NCI-H526 (cell line): ENCODE measurements around the gene EXOSC5.
"Not testable (repeated sequence)": the region's sequence is repeated elsewhere in the genome, so short reads cannot be mapped to it uniquely, and the experiment has no call there.

Experiments used
- DNase-seq, 2 experiments: peaks; one replicate each; lab custom pipeline; 2025; lab: John Stamatoyannopoulos, UW

EXOSC5 gene

DNA sequence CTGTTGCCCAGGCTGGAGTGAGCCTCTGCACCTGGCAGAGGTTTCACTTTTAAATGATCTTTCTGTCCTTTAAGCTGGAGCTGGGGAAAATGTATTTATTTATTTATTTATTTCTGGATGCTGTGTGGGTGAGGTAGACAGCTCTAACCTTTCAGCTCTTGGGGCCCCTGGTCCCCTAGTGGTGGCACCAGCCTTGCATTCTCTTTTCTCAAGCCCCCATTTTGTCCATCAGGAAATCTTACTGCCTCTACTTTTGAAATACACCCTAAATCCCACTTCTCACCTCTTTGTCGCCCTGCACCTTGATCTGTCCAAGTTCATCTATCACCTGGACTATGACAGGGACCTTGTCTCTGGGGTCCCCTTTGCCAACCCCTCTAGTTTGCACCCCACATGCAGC is 31.1 kb downstream of the EXOSC5 start:
- DNase-seq, result no peak

DNA sequence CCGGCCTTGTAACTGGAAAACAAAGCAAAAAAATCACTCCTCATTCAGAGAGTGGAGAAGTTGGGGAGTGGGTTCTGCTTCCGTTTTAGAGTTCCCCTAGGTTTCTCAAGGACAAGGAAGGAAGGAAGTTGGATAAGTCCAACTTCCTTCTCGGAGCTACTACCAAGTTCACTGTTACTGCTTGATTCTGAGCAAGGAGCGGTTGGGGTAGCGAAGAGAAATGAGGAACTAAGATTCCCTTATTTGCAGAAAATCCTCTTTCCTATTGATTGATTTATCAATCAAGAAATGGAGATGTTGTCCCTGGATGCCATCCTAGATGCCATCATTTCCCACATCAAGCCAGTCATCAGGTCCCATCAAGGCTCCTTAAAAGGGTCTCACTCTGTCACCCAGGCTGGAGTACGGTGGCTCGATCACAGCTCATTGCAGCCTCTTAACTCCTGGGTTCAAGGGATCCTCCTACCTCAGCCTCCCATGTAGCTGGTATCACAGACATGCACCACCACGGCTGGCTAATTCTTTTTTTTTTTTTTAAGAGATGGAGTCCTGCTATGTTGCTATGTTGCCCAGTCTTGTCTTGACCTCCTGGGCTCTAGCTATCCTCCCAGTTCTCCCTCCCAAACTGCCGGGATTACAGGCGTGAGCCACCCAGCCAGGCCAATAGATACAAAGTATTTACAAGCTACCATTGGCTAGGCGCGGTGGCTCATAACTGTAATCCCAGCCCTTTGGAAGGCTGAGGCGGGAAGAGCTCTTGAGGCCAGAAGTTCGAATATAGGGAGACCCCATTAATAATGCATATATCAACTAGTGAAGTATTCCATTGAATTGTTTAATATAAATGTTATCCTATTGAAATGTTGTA is 32.4 kb downstream of the EXOSC5 start:
- DNase-seq, result no peak

DNA sequence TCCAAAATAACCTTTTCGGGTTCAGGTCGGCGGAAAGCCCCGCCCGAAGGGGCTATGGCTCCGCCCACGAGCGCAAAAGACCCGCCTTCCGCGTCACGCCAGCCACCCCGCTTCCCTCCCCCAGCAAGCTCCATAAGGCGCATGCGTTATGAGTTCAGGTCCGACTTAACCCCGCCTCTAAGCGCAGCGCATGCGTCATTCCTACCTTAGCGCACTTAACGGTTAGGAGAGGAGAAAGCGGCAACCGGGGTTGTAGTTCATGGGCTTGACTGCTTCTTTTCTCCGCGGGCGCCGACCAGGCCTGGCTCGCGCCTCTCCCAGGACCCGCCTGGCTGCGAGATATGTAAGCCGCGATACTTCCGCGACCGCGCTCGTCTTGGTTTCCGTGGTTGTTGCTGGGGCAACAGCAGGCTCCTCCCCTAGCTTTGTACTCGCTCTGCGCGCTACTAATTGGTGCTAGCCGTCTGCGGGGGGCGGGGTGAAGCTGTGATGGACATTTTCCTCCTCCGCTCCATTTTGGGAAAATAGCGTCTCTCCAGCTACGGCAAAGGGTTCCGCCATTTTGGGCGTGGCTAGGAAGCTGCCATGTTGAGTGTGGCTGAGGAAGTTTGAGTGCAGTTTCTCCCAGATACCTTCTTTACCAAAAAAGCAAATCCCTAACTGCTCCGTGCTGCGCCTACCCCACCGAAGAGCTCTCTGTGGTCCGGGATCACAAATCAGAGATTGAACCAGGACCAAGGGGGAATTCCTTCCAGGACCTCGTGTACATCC is 33.2 kb downstream of the EXOSC5 start, which contains the start of gene B9D2:
Gene B9D2 (minus strand): TSS at position 397 of the 771 bp plus-strand sequence. CDS start 630 bp downstream, outside the sequence.
- peak; percentile 98 to 99 for DNase-seq

DNA sequence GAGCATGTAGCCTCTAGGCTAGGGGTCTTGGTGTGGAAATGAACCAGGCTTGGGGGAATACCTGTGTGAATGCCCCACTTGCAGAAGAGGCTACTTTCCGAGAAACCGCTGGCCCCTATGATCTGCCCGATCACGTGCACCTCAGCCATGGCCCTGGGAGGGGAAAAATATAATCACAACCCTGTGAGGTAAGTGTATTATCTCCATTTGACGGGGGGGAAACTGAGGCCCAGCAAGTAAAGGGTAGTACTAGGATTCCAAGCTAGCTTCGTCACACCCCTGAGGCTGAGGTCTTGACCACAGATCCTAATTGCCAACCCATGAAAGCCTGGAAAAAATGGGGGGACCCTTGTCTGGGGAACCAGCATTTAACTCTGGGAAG is 33.8 kb downstream of the EXOSC5 start:
- no peak for DNase-seq

DNA sequence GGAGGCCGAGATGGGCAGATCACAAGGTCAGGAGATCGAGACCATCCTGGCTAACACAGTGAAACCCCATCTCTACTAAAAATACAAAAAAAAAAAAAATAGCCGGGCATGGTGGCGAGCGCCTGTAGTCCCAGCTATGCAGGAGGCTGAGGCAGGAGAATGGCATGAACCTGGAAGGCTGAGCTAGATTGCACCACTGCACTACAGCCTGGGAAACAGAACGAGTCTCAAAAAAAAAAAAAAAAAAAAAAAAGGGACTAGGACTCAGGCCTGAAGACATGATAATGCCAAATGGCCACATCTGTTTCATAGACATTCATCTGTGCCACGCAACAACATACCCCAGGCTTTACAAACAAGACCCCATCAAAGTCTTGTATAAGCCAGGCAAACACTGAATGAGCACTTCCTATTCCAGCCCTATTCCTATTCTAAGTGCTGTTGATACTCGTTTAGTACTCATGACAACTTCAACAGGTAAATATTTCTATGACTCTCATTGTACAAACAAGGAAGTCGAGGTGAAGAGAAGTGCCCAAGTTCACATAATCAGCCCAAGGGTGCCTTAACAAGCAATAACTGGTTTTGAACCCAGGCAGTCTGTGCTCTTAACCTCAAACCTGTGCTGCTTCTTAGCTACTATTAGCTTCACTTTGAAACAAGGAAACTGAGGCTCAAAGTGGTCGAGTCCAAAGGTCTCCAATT is 34.9 kb downstream of the EXOSC5 start:
- no peak for DNase-seq

DNA sequence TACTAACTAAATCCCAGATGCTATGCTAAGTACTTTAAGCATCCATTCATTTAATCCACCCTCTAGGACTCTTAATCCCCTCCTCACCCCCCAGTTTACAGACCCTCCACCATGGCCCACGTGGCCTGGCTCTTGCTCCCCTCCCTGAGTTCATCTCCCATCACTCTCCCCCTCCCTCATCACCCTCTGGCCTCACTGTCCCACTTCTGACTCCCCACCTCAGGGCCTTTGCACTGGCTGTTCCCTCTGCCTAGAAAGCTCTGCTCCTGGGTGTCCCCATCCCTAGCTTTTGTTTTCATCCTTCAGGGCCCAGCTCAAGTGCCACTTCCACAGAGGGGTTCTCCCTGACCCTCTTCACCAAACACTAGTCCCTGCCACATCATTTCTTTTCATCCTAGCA is 37.4 kb downstream of the EXOSC5 start:
- no peak for DNase-seq

DNA sequence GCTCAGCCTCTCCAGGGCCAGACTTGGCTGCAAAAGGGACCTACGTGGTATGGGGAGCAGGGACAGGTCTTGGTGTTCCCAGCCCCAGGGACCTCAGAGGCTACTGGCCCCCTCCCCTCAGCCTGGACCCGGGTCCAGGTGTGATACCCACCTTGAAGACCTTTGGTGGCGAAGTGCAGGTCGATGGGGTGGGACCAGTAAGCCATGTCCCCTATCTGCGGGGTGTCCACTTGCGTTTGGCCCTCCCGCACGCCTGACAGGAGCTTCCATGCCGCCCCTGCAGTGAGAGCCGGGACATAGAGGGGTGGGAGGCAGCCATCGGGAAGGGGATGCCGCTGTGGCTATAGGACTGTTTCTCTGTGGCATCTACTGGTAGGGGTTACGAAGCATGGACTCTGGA is 39.4 kb downstream of the EXOSC5 start:
- DNase-seq, result no peak

DNA sequence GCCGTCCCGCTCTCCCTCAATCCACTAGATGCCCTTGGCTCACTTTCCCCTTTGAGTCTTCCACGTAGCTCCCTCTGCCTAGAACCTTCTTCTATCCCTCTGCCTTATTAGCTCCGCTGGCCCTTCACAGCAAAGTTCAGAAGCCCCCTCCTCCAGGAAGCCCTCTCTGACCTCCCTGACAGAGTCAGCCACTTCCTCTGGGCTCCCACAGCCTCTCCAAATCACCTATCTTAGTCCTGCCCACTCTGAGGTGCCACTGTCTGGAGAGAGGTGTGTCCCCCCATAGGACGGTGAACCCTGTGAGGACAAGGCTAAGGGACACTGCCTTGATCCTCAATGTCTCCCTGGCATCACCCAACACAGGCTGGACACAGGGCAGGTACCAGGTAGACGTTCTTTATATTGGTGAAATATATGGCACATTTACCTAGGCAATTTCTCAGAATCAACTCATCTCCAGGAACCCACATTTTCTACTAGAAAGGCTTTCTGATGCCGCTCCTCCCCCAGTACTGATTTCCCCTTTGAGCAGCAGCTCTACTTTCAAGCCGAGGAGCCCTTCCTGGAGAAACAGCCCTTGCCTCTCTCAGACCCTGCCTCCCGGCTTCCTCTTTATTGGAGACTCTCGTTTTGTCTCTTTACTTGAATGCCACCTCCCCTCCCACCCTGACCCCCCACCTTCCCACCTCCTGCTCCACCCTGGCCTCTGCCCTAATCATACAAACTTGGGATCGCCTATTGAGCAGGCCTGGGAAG is 40.0 kb downstream of the EXOSC5 start:
- no peak for DNase-seq

DNA sequence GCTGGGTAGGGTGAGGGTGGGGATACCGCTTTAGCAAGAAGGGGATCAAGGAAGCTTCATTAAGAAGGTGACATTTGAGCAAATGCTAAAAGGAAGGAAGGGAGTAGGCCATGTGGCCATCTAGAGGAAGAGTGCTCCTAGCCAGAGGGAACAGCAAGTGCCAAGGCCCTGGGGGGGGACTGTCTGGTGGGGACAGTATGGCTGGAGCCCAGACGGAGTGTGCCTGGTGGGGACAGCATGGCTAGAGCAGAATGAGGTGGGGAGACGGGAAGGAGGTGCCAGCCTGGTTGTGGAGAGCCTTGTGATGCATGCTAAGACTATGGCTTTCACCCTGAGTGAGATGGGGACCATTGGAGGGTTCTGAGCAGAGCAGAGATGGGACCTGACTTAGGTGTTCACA is 41.4 kb downstream of the EXOSC5 start:
- DNase-seq, result no peak

DNA sequence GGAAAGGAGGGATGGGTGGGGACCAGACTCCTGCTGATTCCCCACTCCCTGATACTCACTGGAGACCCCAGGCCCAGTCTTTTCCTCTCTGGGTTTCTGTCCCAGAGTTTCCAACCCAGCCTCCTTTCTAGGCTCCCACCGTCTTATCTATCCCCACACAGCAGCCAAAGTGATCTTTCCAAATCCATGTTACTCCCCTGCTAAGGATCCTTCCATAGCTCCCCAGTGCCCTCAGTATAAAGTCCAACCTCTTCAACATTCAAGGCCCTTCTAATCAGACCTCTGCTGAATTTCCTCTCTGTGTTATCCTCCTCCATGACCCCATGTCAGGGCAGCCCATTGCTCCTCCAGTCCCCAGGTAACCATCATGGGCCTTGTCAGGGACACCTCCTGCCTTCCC is 42.1 kb downstream of the EXOSC5 start:
- no peak for DNase-seq

DNA sequence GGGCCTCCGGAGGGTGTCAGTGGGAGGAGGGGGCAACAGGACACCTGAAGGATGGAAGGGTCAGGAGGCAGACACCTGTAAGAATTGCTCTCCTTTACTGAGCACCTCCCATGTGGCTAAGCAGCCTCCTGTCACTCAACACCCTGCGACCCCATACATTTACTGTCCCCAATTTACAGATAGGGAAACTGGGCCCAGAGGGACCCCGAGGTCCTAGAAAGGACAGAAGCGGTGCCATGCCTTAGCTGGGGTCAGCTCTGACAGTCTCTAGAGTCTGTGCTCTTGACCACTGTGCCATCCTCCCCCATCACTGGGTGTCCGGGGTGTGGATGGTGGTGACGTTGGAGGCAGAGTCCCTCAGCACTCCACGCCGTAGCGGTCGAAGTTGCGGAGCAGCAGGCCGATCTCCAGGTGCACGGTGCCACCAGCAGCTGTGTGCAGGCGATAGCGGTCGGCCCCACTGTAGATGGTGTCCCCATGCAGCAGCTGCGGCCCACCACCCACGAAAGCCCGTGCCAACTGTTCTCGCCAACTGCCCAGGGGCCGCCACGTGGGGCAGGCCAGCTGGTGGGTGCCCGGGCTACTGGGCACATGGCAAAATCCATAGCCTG is 42.7 kb downstream of the EXOSC5 start:
- no peak for DNase-seq

DNA sequence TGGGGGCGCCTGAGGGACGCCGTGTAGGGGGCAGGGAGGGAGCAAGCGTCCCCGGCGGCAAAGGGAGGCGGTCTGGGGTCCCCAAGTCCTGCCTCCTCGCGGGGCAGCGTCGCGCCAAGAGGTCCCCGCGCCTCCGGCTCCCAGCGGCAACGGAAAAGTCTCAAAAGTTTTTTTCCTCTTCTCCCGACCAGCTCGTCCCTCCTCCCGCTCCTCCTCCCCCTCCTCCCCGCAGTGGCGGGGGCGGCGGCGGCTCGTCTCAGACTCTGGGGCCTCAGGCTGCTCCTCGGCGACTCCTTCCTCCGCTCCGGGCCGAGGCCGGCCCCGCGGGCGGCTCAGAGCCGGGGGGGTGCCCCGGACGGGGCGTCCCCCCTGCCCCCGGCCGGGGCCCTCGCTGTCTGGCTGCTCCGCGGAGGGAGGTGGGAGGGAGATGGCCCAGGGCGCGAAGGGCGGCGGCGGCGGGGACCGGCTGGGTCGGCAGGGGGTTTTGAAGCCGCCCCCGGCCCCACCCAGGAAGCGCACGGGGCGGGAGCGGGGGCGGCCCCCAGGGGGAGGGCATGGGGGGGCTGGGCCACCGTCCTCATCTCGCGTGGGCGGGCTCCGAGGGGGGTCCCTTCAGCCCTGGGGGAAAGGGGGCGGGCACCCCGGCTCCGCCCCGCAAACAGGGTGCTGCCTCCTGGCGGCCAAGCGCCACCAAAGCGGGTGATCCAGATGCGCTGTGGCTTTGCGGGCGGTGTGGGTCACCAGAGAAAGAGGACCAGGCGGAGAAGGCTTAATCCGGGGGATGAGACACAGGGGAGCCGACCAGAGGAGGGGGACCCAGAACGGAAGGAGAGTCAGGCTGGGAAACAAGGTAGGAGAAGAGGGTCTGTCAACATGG is 43.5 kb downstream of the EXOSC5 start, which contains the start of gene TGFB1:
Gene TGFB1 (minus strand): TSS at position 457 of the 877 bp plus-strand sequence. CDS start 878 bp downstream, outside the sequence.
- peak in 1 of 2 experiments; percentile 71 for DNase-seq

DNA sequence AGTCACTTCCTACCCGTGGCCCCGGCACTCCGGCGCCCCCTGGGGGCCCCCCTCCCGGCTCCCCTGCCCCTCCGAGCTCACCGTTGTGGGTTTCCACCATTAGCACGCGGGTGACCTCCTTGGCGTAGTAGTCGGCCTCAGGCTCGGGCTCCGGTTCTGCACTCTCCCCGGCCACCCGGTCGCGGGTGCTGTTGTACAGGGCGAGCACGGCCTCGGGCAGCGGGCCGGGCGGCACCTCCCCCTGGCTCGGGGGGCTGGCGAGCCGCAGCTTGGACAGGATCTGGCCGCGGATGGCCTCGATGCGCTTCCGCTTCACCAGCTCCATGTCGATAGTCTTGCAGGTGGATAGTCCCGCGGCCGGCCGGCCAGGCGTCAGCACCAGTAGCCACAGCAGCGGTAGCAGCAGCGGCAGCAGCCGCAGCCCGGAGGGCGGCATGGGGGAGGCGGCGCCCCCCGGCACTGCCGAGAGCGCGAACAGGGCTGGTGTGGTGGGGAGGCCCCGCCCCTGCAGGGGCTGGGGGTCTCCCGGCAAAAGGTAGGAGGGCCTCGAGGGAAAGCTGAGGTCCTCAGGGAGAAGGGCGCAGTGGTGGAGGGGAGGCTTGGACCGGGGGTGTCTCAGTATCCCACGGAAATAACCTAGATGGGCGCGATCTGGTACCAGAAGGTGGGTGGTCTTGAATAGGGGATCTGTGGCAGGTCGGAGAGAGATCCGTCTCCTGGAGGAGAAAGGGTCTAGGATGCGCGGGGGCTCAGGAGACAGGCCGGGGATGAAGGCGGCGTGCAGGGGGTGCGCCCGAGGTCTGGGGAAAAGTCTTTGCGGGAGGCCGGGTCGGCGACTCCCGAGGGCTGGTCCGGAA is 44.3 kb downstream of the EXOSC5 start:
- peak in 1 of 2 experiments; percentile 73 for DNase-seq

DNA sequence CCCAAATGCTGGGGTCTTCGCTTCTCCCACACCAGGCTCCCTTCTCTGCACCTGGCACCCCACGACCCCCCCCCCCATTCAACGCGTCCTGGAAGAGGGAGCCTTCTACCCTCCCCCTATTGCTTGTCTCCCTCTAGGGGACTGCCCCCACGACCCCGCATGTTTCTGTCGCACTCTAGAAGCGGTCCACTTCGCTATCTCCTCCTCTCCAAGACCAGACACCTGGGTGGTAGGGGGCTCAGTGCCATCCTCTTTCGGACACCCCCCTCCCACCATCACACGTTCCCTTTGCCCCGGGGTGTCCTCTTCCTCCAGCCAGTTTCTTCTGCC is 44.9 kb downstream of the EXOSC5 start:
- no peak for DNase-seq

DNA sequence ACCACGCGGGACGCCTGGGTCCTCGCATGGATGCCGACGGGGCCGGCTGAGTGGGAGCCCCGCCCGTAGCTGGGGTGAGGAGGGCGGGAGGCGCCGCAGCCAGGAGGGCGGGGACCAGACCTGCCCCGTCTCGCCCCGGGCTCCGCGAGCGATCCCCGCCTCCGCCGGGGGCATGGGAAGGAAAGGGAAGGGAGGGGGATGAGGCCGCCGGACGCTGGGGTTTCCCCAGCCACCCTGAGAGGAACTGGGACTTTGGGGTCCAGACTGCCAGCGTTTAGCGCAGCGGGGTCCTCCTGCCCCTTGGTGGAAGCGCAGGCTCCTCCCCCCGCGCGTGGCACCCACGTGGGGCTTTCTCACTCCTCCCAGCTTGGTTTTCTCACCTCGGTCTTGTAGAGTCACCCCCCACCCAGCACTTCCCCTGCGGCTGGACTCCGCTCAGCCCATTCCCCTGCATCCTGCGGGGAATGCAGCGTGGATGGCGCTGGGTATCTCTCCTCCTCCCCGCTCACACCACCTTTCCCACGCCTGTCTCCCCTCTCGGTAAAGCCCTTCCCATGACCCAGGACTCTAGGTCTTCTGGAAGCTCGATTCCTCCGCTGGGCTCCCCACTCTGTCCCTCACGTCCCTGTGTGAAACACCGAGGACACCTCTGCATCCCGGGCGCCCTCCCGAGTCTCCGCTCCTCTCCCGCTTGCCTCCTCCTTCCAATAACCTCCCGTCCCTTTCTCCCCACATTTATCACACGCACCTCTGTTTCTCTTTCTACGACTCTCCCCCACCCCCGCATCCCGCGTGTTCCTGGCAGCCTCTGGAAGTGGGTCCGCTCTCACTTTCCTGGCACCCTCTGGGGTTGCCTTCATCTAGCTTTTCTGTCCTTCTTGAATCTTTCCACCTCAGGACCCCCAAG is 45.6 kb downstream of the EXOSC5 start:
- DNase-seq, result peak in 1 of 2 experiments; percentile 42

DNA sequence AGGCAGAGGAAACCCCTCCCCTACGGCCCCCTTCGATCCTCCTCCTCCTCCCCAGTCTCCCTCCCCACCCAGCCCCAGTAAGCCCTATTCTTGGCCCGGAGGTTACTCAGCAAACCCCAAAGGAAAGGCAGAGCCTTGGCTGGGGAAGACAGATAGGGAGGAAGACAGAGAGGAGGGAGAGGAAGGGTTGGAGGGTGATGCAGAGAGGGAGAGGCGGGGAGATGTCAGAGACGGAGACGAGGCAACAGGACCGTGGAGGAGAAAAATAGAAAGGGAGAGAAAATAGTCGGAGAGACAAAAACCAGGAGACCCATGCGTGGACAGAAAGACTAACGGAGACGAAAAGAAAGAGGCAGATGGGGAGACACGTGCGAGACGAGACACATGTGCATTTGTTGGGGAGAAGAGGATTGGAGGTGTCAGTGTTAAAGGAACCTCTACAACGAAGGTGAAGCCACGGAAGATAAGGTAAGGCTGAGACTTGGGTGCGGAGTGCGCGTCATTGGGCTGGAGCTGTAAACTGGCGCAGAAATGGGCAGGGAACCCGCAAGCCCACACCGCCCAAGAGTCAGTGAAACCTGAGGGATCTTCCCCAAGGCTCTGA is 46.3 kb downstream of the EXOSC5 start:
- no peak for DNase-seq

DNA sequence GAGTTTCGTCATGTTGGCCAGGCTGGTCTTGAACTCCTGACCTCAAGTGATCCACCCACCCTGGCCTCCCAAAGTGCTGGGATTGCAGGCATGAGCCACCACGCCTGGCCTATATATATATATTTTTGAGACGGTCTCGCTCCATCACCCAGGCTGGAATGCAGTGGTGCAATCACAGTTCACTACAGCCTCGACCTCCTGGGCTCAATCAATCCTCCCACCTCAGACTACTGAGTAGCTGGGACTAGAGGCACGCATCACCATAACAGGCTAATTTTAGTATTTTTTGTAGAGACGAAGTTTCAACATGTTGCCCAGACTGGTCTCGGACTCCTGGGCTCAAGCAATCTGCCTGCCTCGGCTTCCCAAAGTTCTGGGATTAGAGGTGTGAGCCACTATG is 50.2 kb downstream of the EXOSC5 start:
- not testable (repeated sequence) for DNase-seq

DNA sequence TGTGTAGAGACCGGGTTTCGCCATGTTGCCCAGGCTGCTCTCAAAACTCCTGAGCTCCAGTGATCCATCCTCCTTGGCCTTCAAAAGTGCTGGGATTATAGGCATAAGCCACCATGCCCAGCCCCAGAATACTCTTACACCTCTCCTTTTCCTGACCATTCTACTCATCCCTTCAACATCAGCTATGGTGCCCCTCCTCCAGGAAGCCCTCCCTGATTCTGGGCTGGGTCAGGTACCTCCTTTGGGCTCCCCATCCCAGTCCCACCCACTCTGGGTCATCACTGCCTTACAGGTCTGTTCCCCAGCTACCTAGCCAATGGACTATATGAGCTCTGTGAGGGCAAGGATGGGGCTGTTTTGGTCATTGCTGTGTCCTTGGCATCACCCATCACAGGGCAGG is 53.0 kb downstream of the EXOSC5 start:
- DNase-seq, result no peak
